Stimulated activated naive CD4-positive, alpha-beta T cell treated with Interleukin-2 at 50 U/mL for 16 hours (primary cell): ENCODE measurements around the gene PLXNB2.

Experiments used
- DNase-seq: peaks from one replicate; lab custom pipeline; 2025; lab: John Stamatoyannopoulos, UW

The PLXNB2 gene

DNA sequence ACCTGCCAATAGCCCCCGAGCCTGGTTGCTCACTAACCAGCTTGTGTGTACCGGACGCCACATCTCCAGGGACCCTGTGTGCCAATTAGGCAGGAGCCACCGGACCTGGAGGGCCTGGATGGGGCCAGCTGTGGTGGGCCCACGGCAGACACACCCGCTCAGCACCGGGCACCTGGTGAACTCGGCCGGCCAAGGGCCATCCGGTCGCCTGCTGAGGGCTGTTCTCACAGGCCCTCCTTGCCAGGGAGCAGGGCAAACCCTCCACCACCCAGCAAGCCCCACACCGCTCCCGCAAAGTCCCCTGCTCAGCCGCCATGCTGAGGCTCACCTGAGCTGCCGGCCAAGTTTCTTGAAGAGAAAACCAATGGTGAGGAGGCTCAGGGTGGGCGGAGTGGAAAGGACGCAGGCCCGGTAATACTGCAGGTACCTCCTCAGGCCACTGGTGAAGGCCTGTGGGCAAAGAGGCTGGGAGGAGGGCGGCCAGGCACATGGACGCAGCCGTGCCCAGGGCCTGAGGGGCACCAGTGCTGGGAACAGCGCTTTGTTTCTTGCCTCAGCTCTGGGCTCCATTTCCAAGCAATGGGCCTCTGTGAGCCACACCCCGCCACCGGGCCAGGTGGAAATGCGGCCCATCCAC, 79.7 kb downstream of the PLXNB2 start:
- DNase-seq: no peak

DNA sequence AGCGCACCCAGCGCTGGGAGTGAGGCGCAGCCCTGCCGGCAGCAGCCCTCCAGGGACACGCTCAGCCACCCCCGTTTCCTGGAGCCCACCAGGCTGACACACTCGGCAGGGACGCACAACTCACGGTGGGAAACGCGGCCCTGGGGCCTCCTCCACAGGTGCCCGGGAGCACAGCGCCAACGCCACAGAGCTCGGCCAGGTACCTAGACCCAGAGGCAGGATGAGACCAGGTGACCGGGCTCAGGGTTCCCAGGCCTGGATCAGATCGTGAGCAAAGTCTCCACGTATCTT, 80.6 kb downstream of the PLXNB2 start:
- no peak for DNase-seq

GRCh38 chr22:50226063-50226874, 81.2 kb downstream of the PLXNB2 start:
- DNase-seq: no peak

GRCh38 chr22:50225200-50225969, 82.1 kb downstream of the PLXNB2 start:
- no peak for DNase-seq
